ENCODE measurements around the gene NRG4. TPM values are rescaled to one million over a fixed set of nuclear protein-coding genes. Genes with fewer than 3 reads are reported as not detected.

The NRG4 gene
- polyA plus RNA-seq, 1 donor from 2014 or later: 1.4 TPM

- no peaks in the 10 kb centered on the region for H3K27me3 ChIP-seq (ENCODE audit: insufficient read depth, low read depth, low read length)
- no peaks in the 10 kb centered on the region for H4K20me1 ChIP-seq (ENCODE audit: insufficient read depth)
- H3K27ac ChIP-seq (ENCODE audit: low read length): no peak overlapping the region
- H2AFZ ChIP-seq (ENCODE audit: low read depth, low read length): no peak overlapping the region
- no peaks in the 10 kb centered on the region for H3K9me2 ChIP-seq (ENCODE audit: insufficient read depth, low read length)
- no peaks in the 10 kb centered on the region for H3F3A ChIP-seq (ENCODE audit: insufficient read depth, low read length, poor library complexity, severe bottlenecking)
- H3K4me3 ChIP-seq (ENCODE audit: low read length): no peak overlapping the region
- no peaks in the 10 kb centered on the region for H3K36me3 ChIP-seq (ENCODE audit: insufficient read depth, low read length)
- no peak overlapping the region for H3K4me2 ChIP-seq (ENCODE audit: low read length)
- TF ChIP-seq POLR2AphosphoS5 (IDR thresholded peaks at IDR 0.05): no peak
- no peak for TF ChIP-seq CTCF (IDR thresholded peaks at IDR 0.05; ENCODE audit: poor library complexity, severe bottlenecking)
- TF ChIP-seq SMC3 (conservative IDR thresholded peaks at IDR 0.05; ENCODE audit: poor library complexity): no peak
- no peak for TF ChIP-seq RAD21 (conservative IDR thresholded peaks at IDR 0.05)
- TF ChIP-seq MXI1 (conservative IDR thresholded peaks at IDR 0.05; ENCODE audit: poor library complexity, severe bottlenecking): no peak
- TF ChIP-seq EZH2 (IDR thresholded peaks at IDR 0.05; ENCODE audit: borderline replicate concordance, insufficient read depth, low read length, poor library complexity, severe bottlenecking): no peak
- no peak for TF ChIP-seq EP300 (conservative IDR thresholded peaks at IDR 0.05; ENCODE audit: poor library complexity, severe bottlenecking)
- no peak for TF ChIP-seq REST (IDR thresholded peaks at IDR 0.05; ENCODE audit: borderline replicate concordance)
- no peak for TF ChIP-seq TAF1 (IDR thresholded peaks at IDR 0.05; ENCODE audit: low read depth)
- no peaks in the 10 kb centered on the region for H3K9me3 ChIP-seq (ENCODE audit: low read length)
- no peaks in the 10 kb centered on the region for H3K79me2 ChIP-seq (replicated peaks; ENCODE audit: insufficient read depth, low read length)
- H3K9ac ChIP-seq (ENCODE audit: low read length): no peak overlapping the region
Measured at GRCh38 chr15:75891895-75892294, 120.3 kb downstream of the NRG4 start.

Small RNA genes within 50 kb of the gene (small RNA-seq; reads per million reads assigned to genes)
- 0 reads per million in 3 experiments for gene RN7SL510P

Other genes with a start within 250 kb of the NRG4 start
- 69.0 and 83.8 TPM in 2 replicates for gene UBE2Q2, start 169.0 kb downstream of the NRG4 start, polyA plus RNA-seq
- 44.2 and 52.3 TPM in 2 replicates for gene FBXO22, start 108.5 kb downstream of the NRG4 start, polyA plus RNA-seq
- gene TMEM266, start 47.6 kb upstream of the NRG4 start, polyA plus RNA-seq: 17.6 and 21.5 TPM in 2 replicates

All from neural cell (in vitro differentiated cells).